GM18502 (cell line): ENCODE measurements around the gene ANKRD31.

Source experiments
- ATAC-seq: cut with Tn5 transposase; IDR thresholded peaks from one replicate; pipeline ENCODE4 v1.9.1; 2021; ENCODE audit warnings: mild to moderate bottlenecking; ENCODE audit not compliant: unreplicated experiment, poor library complexity

The ANKRD31 gene

GRCh38 chr5:75046366-75047142, 190.1 kb downstream of the ANKRD31 start:
- no peak for ATAC-seq

GRCh38 chr5:75045071-75045470, 191.6 kb downstream of the ANKRD31 start:
- no peak for ATAC-seq

- no peak for ATAC-seq
Observed at GRCh38 chr5:75044406-75044805, 192.3 kb downstream of the ANKRD31 start.

- no peak for ATAC-seq
Observed at GRCh38 chr5:75043633-75044264, 192.9 kb downstream of the ANKRD31 start.

GRCh38 chr5:75042522-75042921, 194.2 kb downstream of the ANKRD31 start:
- no peak for ATAC-seq

- ATAC-seq = no peak
Observed at GRCh38 chr5:75040973-75041372, 195.7 kb downstream of the ANKRD31 start.

GRCh38 chr5:75037106-75037505, 199.6 kb downstream of the ANKRD31 start:
- ATAC-seq = no peak

GRCh38 chr5:75034137-75034739, 202.4 kb downstream of the ANKRD31 start:
- ATAC-seq = no peak

- no peak for ATAC-seq
Observed at GRCh38 chr5:75031366-75031765, 205.3 kb downstream of the ANKRD31 start.

- no peak for ATAC-seq
Observed at GRCh38 chr5:75028090-75028489, 208.6 kb downstream of the ANKRD31 start.

- ATAC-seq = no peak
Observed at GRCh38 chr5:75023368-75024159, 213.1 kb downstream of the ANKRD31 start.

- no peak for ATAC-seq
Observed at GRCh38 chr5:75021800-75022199, 214.9 kb downstream of the ANKRD31 start.

GRCh38 chr5:75021219-75021618, 215.5 kb downstream of the ANKRD31 start:
- ATAC-seq = no peak

GRCh38 chr5:75020016-75020656, 216.5 kb downstream of the ANKRD31 start:
- ATAC-seq = no peak

- no peak for ATAC-seq
Observed at GRCh38 chr5:75018805-75019587, 217.7 kb downstream of the ANKRD31 start.
